Iris pigment epithelial cell (primary cell): ENCODE data around the gene BFSP2.

ENCODE experiments used
- DNase-seq: peaks from one replicate; pipeline ENCODE4 v3.0.0-alpha.2; 2011; ENCODE audit warnings: low read depth

BFSP2 gene

GRCh38 chr3:133383741-133384140, 16.1 kb upstream of the BFSP2 start:
- DNase-seq: no peak

DNA sequence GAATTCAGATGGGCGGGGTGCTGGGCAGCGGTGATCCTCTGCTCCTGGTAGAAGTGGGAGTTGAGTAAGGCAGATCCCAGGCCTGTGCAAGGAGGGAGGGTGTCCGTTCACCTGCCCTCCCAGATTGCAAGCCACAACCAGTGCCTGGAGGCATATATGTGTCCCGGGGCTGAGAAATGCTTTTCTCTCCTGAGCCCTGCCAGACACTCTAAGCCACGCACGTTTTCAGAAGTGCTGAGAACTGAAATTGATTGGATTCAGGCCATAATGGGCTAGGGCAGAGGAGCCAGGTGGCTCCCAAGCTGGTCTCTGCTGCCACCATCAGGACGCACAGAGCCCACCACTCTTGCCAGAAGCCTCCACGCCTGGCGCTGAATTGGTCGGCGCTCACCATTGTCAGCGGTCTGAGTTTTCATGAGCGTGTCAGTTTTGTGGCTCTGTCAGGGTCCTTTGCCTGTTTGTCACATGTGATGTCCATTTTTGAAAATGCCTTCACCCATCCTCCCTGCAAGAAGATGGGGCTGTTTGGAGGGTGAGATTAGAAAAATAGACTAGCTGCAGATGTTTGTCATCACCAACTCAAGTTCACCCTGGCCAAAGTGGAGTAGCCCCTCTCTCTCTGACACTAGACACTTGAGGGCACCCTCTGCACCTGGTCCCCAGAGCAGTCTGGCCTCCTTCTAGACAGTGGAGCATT, 15.4 kb upstream of the BFSP2 start:
- peak; percentile 40 for DNase-seq

DNA sequence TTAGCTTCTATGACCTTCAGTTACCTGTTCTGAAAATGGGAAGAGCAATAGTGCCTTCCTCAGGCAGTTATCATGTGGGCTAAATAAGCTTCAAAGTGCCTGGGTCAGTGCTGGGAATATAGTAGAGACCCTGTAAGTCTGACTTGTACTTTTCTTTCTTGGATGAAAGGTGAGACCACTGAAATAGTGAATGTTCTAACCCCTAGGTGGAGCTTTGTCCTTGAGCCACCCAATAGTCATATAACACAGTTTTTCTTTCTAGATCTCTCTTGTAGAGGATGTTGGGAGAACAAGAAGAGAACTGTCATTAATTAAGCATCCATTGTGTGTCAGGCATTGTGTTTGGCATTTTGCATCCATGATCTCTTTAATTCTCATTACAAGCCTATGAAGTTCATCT, 13.0 kb upstream of the BFSP2 start:
- no peak for DNase-seq

DNA sequence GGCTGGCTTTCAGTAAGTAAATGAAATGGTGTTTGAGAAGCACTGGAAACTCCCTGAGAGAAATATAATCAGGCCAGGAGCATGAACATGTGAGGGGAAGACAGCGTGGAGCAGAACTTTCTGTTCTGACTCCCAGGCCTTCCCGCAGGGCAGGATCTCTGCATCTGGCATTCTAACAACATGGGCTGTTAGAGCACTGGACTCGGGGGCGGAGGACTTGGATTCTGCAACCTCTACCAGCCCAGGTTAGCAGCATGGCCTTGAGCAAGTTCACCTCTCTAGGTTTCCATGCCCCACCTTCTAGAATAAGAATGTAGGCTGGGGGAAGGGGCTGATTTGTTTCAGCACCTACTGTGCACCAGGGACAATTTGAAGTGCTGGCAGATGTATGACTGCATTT, 12.5 kb upstream of the BFSP2 start:
- no peak for DNase-seq

- DNase-seq: no peak
Observed at GRCh38 chr3:133388696-133389395, 11.0 kb upstream of the BFSP2 start.

GRCh38 chr3:133390715-133391114, 9.1 kb upstream of the BFSP2 start:
- no peak for DNase-seq

DNA sequence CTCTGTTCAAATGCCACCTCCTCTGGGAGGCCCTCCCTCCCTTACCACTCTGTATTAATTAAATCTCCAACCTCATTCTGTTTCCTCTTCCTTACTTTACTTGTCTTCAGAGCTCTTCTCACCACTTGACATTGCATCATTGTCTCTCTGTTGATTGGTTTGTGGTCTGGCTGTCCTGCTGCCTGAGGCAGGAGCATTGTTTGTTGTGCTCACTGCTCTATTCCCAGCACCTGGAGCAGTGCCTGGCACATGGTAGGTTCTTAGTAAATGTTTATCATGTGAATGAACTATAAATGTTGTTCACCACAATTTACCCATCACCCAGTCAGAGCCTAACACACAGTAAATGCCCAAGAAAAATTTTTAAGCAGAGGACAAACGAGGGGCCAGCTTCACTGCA, 6.7 kb upstream of the BFSP2 start:
- DNase-seq: no peak

DNA sequence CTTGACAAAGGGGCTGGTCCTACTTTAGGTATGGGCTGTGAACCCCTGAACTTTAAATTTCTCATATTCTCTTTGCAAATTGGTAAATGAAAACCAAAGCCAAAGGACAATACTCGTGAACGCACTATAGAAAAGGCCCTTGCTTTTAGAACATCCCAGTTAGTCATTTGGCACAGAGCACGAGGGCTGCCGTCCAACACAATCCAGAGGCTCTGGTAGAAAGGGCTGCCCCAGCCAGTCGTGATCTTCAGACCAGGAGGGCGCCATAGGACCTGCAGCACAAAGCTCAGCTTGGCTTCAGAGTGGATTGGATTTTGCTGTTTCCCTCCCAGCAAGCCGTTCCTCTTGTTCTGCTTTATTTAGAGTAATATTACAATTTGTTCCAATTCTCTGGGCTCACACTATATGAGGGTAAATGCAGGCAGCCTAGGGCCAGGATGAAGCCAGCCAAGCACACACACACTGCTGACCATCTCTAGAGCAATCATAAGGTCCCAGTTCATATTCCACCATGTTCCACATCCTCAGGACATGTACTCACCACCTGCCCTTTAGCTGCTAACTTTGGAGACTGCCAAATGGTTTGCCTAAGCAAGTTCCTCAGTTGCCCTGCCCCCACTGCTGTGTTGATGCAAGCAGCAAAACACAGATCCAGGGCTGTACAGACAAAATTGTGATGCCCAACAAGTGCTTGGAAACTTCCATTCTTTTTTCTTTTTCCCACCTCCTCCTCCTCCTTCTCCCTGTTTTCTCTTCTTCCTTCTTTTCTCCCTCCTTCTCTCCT, 6.0 kb upstream of the BFSP2 start:
- no peak for DNase-seq

DNA sequence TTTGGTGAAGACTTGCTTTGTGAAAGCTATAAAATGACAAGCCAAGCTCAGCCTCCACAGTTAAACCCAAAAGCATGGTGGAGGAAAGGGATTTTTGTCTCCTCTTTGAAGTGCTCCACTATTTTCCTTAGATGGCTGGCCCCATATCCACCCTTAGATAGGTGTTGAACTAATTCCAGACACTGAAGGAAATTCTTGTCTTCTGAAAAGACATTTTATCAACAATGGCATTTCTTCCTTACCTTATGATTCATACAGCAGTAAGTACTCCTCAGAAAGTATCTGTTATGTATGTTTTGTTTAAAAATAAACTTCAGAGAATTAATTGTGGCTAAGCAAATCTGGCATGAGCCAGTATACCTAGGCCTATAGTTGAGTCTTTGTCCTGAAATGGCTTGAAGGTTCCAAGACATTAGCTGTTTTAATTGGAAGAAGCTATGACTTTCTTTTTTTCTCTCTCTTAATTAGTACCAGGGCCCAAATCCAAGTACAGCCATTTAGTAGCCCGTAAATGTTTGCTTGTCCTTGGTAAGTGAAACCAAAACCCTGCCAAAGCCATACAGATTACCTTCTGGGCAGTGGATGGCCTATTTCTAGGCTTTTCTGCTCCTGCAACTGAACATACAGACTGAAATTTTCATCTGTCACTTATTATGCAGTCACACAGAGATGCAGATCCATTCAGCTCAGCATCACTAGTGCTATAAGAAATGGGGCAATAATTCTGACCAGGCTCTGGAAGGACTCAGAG, 5.1 kb upstream of the BFSP2 start:
- no peak for DNase-seq

DNA sequence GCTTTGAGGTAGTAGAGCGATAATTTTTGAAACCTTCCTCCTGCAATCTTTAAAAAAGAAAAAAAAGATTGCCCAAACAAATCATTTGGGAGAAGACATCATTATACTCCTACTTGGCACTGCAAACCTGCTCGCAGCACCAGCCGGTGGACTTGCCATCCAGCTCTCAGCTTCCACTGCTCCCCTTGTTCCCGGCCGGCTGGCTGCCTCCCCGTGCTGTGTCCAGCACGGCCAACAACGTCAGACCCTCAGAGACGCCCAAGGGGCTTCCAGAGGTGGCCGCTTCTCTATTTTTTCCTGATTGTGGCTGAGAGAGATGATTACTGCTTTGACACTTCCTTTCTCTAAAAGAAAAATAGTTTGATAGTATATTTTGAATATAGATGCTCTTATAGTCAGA, 3.0 kb upstream of the BFSP2 start:
- no peak for DNase-seq

DNA sequence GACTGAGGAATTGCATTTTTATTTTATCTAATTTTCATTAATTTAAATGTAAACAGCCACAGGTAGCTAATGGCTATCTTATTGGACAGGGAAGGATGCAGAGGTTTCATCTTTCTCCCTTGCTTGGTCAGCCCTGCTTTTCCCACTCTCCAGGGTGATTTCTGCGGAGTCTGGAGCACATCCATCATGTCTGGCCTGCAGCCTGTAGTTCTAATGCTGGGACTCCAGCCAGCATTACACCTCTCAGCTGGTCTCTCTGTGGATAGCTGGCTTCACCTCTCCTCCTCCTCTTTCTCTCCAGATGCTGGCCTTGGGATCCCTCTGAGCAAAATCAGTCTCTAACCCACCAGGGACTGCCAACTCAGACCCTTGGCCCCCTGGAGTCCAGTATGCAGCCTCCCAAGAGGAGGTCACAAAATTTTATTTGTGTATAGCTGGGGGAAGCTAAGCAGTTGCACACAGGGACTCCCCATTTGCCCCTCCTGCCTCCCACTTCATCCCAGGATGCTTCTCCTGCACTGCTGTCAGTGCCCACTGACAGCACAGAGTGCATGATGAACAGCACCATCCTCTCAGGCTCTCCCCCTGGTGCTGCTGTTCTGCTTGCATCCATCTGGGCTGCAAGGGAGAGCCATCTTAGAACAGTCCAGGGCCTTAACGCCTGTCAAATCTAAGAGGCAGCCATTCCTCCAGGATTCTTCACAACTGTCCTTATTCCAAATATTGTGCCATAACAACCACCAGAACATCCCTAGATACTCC, 1.7 kb downstream of the BFSP2 start:
- peak; percentile 8 for DNase-seq

- DNase-seq: no peak
Observed at GRCh38 chr3:133404920-133405319, 5.1 kb downstream of the BFSP2 start.

- DNase-seq: no peak
Observed at GRCh38 chr3:133408366-133408765, 8.5 kb downstream of the BFSP2 start.

GRCh38 chr3:133408961-133409360, 9.1 kb downstream of the BFSP2 start:
- DNase-seq: peak; percentile 30

- no peak for DNase-seq
Observed at GRCh38 chr3:133410191-133410892, 10.5 kb downstream of the BFSP2 start.

GRCh38 chr3:133412183-133413132, 12.6 kb downstream of the BFSP2 start:
- peak; percentile 49 for DNase-seq

DNA sequence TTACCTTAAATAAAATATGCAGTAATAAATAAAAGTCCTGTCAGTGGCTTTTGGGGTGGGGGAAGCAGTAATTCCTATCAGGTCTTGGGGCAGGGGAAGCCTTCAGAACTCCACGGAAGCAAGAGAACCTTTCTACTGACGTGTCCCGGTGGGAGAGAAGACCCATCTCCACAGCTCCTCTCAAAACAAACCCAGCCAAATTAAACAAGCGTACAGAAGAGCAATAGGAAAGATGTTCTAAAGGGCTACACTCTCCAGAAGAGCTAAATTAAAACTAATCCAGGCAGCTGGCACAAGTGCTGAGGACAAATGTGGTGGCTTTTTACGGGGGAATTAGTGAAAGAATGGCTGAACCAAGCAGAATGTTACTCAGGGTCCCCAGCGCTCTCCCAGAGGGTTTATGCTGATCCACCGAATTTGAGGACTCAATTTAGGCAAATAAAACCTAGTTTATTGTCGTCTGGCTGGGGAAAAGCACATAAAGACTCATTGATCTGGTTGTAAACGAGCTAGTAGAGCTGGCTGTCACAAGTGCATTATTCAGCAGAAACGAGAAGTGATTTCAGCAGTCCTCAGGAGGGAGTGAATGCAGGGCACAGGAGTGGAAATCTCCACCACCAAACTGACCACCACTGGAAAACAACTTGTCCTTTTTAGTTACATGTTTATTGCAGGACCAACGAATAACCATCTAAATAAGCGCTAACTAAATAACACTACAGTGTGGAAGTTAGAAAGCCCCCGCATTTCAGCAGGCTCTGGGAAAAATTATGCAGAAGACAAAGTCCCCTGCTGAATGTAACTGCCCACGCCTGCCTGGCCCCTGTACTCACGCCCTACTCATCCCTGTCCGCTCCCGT, 13.5 kb downstream of the BFSP2 start:
- DNase-seq: peak; percentile 18

GRCh38 chr3:133414021-133414392, 14.2 kb downstream of the BFSP2 start:
- DNase-seq: no peak

DNA sequence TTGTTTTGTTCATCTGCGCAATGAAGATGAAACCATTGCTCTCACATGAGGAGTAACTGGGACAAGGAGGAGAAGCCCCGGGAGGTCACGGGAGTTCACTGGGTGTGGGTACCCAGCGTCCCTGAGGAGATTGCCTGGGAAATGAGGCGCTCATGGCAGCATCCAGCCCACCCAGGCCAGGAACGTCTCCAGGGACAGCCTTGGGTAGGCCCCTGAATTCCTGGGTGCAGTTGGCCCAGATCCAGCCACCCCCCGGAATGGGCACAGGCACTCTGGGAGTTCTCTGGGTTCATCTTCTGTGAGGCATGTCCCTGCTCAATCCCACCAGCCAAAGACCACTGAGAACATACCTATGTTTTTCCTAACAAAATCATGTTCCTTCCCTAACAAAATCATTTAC, 18.5 kb downstream of the BFSP2 start:
- DNase-seq: no peak
